HG03066 (cell line): ENCODE data around the gene TMEM158.

Experiments used
- ATAC-seq: cut with Tn5 transposase; IDR thresholded peaks from one replicate; pipeline ENCODE4 v1.9.1; 2021; ENCODE audit warnings: low read depth; ENCODE audit not compliant: unreplicated experiment

Gene TMEM158

GRCh38 chr3:45205126-45205525 is 21.0 kb downstream of the TMEM158 start:
- no peak for ATAC-seq

- ATAC-seq: no peak
Measured at GRCh38 chr3:45204136-45204535, 22.0 kb downstream of the TMEM158 start.

- no peak for ATAC-seq
Measured at GRCh38 chr3:45199837-45200648, 26.0 kb downstream of the TMEM158 start.

- no peak for ATAC-seq
Measured at GRCh38 chr3:45198264-45199260, 27.5 kb downstream of the TMEM158 start.

DNA sequence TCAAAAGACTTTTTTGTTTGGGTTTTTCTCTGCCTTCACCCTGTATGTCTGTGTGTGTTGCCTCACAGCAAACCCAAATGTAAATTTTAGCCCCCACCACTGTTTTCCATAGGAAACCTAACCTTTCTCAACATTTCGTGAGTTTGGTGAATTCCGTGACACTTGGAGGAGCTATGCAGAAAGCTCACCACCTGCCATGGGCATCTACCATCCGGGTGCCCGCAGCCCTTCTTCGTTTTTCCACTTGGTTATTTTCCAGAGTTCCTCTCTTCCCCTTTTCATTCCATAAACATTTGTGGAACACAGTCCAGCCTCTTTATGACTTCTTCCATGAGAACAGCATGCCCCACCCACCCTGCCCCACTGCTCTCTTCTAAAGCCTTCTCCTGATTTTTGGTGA is 31.3 kb downstream of the TMEM158 start:
- no peak for ATAC-seq

GRCh38 chr3:45191924-45192417 is 34.1 kb downstream of the TMEM158 start:
- no peak for ATAC-seq

DNA sequence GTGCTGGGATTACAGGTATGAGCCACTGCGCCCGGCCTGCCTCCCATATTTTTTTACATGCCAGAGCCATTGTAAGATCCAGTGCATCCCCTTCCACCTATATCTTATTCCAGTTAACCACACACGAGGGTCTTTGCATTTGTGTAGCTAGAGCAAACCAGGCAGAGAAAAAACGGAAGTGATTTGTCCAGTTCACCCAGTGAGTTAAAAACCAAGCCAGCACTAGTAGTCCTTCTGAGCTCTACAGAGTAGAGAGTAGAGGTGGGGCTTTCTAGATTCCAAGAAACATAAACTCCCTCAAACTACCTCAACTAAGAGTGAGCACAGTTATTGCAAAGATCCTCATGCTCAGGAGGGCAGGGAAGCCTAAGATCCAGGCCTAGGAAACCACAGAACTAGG is 34.7 kb downstream of the TMEM158 start:
- ATAC-seq: no peak

- ATAC-seq: no peak
Measured at GRCh38 chr3:45188719-45189659, 37.1 kb downstream of the TMEM158 start.

- ATAC-seq: no peak
Measured at GRCh38 chr3:45187694-45188141, 38.4 kb downstream of the TMEM158 start.

- no peak for ATAC-seq
Measured at GRCh38 chr3:45186871-45187270, 39.2 kb downstream of the TMEM158 start.

DNA sequence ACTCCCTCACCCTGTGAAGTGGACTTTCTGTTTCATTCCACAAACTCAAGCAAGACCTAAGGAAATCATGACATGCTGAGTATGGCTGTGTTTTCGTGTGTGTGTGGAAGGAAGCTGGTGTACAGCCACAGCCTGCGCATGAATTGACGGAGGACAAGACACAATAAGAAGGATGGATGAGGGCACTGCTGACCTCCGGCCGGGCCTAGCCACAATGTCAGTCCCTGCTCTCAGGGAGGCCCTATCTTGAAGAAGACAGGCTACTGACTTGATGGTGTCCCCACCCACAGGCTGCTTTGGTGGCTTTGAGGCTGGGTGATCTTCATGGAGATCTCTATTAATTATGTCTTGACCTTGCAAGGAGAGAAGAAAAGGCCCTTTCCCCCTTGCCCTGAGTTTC is 40.6 kb downstream of the TMEM158 start:
- ATAC-seq: no peak

GRCh38 chr3:45185052-45185451 is 41.0 kb downstream of the TMEM158 start:
- no peak for ATAC-seq

DNA sequence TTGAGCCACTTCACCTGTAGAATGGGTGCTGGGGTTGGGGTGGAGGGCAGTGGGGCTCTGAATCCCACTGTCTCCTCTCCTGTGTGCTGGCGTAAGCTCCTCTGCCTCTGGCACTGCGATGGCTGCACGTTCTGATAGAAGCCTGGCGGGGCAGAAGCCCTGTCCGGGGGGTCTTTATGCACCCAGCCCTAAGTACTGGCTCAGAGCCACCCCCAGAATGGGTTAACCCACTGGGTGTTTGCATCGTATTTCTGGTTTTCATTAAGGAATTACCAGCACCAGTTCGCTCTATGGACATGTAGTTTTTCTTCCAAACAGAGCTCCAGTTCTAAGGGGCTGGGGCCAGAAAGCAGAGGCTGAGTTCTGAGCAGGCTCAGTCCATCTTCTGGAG is 42.2 kb downstream of the TMEM158 start:
- no peak for ATAC-seq

DNA sequence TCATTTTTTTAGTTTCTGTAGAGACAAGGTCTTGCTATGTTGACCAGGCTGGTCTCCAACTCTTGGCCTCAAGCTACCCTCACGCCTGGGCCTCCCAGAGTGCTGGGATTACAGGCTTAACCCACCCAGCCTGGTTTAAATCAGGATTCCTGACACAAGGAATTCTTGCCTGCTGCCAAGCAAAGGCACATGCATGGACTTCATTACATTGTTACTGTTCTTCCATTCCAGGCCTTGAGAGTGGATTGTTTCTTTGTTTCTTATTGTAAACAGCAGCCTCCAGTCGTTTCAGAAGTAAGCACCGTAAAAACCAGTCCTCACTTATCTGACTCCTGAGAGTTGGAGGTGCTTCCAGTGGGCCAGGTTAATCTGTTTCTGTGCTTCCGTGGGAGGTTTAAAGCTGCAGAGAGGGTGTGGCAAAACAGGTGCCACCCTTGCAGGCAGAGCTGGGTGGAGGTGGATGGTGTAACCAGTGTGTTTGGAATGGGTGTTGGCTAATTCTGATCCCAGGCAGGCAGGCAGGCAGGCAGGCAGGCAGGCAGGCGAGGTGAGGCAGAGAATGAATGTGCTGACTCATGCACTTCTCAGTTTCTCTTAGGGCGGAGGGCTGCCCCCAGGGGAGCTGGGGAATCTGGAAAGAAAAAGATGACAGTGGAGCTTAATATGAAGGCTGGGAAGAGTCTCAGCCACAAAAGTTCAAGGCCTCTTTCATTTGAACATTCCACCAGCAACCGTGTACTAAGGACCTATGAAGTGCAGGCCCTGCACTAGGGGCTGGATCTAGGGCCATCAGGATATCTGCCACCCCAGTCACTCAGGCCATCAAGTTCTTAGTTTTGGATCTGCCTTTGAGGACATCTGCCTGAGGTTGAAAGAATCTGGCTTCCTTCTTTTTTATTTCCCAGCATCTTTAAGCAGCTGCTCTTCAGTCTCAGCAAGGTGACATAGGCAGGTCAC is 42.9 kb downstream of the TMEM158 start:
- ATAC-seq: no peak

DNA sequence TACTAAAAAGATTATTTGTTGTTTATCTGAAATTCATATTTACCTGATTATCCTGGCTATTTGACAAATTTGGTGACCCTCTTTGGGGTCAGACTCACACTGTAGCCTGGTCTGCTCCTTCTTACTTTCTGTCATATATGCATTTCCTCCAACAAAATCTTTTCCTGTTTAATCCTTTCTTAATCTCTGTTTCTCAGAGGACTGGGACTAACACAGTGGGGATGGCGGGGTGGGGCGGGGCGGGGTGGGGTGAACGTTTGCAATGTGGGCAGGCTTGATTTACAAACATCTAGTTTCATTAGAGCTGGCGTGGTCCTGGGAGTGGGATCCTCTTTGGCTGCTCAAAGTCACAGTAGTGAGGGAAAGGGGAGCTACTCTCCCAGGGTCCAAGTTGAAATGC is 44.6 kb downstream of the TMEM158 start:
- ATAC-seq: no peak

DNA sequence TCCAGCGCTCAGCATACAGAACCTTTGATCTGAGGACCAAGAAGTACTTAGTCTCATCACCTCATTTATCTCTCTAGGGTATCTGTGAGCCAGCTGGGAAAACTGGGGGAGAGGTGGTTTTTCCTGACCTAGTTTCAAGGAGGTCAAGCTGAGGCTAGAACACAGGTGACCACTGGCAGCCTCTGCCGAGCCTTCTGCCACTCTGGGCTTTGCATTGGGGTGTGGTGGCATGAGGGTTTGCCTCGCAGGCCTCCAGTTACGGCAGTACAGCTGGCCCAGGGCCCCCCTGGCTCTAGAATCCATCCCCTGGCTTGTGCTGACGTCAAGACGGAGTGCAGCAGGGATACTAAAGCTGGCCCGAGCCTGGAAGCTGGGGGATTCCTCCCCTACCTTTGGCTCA is 45.2 kb downstream of the TMEM158 start:
- ATAC-seq: no peak

DNA sequence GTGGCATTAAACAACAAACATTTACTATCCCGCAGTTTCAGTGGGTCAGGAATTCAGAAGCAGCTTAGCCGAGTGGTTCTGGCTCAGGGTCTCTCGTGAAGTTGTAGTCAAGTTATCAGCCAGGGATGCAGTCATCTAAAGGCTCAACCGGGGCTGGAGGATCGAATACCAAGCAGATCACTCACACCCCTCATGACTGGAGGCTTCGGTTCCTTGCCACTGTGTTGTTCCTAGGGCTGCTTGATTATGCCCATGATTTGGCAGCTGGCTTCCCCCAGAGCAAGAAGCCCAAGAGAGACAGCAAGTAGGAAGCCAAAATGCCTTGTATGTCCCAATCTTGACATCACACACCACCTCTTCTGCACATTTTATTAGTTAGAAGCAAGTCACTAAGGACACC is 46.0 kb downstream of the TMEM158 start:
- no peak for ATAC-seq

DNA sequence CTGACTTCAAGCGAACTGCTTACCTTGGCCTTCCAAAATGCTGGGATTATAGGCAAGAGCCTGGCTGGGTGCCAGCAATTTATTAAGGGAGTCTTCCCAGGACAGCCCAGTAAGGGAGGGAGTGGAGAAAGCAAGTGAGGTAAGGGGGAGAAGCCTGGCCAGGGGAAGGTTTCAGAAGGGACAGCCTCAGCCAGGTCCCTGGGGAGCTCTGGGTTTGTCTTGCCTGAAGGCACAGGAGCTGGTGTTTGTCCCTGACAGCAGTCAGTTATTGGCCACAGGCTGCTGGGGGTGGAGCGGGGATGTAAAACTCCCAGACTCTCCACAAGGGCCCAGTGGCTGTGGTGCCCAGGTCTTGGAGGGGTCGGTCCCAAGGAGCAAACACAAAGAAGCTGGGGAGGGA is 46.9 kb downstream of the TMEM158 start:
- ATAC-seq: no peak
